GOT3 (cell line): ENCODE results near the gene ADAD2.

ENCODE experiments used
- DNase-seq: peaks from one replicate; lab custom pipeline; 2025; ENCODE audit warnings: mixed read lengths; lab: John Stamatoyannopoulos, UW

Gene ADAD2

DNA sequence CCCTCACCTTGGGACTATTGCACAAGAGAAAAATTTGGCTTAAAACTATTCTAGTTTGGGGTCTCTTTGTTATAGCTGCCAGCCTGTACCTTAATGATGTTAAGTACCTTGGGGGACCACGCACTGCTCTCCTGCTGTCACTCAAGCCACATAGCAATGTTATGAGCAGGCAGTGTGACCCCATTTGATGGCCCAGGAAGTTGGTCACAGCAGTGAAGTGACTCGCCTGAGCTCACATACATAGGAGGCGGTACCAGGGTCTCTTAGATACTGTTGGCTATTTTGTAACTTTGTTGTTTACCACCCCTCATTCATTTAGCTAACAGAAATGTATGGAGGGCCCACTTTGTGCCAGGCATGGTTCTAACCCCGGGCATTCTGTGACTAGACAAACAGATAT lies 32.5 kb downstream of the ADAD2 start:
- DNase-seq: no peak

DNA sequence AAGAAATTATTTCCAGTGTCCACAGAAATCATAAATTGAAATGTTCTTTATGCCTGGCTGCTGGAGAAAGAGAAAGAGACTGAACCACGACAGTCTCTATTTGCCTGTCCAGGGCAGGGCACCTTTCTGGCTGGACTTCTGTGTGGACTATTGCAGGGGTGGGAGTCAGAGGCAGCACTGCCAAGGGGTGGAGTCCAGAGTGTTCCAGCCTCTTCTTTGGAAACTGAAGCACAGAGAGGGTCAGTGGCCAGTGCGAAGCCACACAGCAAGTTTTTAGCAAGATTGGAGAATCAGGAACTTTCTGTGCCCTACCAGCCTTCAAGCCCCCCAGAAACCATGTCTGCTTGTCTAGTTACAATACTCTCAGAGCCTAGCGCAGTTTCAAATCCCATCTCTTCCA lies 33.6 kb downstream of the ADAD2 start:
- DNase-seq: no peak

DNA sequence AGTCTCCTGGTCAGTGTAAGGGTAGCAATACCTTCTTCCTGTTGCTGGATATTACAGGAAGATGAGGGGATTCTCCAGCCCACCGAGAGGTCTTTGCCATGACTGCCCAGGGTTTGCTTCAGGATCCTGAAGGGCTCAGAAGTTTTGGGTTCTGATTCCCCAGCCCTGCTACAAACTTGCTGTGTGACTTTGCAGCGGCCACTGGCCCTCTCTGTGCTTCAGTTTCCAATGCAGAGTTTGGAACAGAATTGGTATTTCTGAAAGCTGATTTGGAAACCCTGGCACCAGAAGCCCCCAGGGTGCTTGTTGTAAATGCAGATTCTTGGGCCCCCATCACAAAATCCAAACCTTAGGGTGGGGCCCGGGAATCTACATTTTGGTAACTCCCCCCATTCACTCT lies 34.2 kb downstream of the ADAD2 start:
- no peak for DNase-seq

DNA sequence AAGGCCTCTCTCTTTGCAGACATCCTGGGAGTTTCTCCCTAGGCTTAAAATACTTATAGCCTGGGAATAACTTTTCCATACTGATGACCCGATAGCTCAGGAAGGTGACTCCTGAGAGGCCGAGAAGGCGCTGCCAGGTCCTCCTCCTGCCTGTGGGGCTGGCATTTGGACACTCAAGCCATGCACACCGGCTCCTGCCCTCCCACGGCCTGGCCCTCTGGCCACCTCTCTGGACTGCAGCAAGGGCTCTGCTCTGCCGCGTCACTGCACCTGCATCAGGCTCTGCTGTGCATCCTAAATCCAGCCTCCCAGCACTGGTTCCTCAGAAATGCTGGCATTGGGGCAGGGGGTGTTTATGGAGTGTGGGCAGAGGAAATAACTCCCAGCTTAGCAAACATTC lies 34.6 kb downstream of the ADAD2 start:
- DNase-seq: no peak

DNA sequence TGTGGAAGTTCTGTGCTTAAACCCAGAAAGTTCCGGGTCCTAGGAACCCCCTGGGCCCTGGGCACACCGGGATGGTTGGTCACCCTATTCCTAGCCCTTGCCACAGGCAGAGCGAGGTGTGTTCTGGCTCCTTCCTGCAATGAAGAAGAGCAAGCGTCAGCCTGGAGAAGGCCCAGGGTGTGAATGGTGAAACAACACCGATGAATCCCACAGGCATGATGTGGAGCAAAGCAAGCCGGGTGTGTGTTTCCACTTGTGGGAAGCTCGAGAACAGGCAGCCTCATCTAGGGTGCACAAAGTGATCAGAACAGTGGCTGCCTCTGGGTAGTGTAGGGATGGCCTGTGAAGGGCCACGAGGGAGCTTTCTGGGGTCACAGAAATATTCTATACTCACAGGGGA lies 35.1 kb downstream of the ADAD2 start:
- no peak for DNase-seq

DNA sequence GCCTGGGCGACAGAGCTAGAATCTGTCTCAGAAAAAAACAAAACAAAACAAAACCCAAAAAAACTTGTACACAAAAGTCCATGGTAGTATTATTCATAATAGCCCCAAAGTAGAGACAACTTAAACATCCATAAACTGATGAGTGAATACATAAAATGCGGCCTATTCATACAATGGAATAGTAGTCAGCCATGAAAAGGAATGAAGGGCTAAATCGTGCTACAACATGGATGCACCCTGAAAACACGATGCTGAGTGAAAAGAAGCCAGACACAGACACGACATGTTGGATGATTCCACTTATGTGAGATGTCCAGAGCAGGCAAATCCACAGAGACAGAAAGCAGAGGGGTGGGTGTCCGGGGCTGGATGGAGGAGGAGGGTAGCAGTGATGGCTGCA lies 36.6 kb downstream of the ADAD2 start:
- no peak for DNase-seq

DNA sequence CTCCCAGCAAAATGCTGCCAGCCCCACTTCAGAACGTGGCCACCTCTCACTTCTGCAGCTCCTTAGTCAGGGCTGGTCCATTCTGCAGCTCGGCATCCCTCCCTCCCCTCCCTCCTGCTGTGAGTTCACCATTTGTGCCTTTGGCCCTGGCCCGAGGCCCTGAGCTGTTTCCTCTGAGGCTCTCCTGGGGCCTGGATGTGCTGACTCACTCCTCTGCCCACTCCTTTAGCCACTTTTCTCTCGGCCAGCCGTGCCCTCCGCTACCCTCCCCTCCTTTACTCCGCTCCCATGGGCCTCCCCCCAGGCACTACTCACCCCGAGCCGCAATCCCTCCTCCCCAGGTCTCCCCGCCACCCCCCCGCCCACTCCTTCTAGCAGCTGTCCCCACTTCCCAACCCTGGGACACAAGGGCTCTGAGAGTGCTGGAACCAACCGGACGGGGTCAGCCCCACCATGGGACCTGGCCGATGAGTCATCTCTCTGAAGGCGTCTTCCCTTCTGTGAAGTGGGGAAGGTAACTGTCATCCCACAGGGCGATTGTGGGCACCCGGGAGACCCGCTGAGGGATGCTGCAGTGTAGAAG lies 37.4 kb downstream of the ADAD2 start:
- peak; percentile 58 for DNase-seq

DNA sequence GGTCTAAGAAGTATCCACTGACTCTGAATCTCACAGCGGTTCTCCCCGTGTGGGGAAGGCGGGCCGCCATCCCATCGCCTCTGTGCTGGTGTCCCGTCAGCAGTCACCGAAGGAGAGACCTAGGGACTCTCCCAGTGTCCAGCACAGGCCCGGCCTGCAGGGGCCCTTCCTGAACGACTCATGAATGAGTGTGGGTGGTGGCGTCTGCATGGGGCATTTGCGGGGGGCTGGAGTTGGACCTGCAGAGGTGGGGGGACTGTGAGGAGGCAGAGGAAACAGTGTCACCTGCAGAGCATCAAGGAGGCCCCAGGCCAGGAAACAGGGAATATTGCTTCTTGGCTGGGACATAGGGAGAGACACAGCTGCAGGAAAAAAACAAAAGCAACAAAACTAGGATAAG lies 38.5 kb downstream of the ADAD2 start:
- no peak for DNase-seq

DNA sequence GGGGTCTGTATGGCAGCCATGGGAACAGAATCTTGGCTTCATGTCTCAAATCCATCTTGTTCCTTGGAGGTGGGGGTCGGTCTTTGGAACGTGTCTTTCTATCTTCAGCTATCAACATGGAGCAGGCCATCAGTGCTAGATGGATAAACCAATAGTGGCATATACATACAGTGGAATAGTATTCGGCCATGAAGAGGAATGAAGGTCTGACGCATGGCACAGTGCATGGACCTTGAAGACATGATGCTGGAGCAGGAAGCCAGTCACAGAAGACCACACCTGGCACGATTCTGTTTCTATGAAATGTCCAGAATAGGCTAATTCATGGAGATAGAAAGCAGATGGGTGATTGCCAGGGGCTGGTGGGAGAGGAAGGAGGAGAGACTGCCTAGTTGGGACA lies 41.1 kb downstream of the ADAD2 start:
- no peak for DNase-seq

DNA sequence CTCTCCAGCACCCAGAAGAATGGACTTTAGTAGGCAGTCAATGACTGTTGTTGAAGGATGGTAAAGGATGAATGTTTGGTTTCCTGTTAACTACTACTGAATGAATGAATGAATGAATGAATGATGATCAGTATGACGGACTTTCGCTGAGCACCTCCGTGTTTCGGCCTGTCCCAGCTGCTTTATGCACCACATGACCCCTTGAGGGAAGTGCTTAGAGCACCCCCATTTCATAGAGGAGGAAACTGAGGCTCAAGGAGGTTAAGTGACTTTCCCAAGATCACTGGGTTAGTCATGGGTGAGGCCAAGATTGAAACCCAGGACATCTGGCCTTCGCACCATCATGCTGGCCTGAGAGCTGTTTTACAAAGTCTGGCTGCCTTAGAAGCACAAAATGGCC lies 42.0 kb downstream of the ADAD2 start:
- no peak for DNase-seq

DNA sequence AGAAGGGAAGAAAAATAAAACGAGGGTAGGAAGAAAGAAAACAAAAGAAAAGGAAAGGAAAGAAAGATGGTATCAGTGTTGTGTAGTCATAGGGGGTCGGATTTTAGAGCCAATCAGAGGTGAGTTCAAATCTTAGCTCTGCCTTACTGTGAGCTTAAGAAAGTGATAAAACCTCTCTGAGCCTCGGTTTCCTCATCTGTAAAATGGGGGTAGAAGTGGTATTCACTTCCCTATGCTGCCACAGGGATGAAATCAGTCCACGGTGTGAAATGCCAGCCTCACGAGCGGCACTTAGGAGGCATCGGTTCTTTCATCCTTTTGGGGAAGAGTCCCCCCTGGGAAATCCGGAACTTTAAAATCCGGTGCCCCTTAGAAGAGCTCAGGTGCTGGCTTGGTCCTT lies 42.8 kb downstream of the ADAD2 start:
- DNase-seq: no peak

DNA sequence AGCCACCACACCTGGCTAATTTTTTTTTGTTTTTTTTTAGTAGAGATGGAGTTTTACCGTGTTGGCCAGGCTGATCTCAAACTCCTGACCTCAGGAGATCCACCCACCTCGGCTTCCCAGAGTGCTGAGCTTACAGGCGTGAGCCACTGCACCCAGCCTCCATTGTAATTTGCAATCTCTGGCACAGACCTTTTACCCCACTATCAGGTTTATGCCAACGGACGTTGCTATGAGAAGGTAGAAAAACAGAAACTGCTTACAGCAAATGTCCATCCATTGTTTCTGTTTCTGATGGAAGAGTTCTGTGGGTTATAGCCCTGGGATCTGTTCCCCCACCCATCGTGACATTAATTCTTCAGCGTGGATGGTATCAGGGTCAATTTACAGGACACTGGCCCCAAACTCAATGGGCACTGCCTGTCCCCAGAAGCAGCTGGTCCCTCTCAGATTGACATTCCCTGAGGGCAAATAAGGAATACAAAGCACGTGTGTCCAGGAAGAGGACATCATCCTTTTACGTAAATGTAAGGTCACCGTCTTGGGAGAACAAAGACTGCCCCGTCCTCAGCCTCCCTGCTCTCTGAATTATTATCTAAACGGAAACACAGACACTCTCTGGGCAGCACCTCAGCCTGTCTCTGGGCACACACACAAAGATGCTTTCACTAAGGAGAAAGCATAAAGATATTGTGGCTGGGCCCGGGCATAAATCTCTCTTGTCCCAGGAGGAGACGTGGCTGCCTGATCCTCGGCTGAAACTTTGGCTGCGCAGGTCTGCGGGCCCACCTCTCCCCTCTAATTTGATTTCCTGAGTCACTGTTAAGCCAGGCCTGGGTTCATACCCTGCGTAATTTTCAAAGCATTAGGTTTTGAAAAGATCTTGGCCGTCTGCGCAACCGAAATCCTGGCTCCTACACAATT lies 43.6 kb downstream of the ADAD2 start:
- DNase-seq: no peak

DNA sequence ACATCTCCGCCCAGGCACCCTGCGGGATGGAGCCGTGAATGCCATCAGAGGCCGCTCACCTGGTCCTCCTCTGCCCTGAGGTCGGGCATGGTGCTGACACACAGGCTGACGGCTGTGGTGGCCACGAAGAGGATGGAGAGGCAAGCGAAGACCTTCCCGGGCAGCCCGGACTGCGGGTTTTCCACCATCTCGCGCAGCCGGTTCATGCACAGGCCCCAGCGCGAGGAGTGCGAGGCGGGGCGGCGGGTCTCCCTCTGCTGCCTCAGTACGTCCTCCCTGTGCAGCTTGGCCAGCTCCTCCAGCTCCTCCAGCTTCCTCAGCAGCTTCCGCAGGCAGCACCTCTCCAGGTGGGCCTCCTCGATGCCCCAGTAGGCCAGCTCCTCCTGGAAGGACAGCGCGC lies 45.7 kb downstream of the ADAD2 start:
- no peak for DNase-seq

DNA sequence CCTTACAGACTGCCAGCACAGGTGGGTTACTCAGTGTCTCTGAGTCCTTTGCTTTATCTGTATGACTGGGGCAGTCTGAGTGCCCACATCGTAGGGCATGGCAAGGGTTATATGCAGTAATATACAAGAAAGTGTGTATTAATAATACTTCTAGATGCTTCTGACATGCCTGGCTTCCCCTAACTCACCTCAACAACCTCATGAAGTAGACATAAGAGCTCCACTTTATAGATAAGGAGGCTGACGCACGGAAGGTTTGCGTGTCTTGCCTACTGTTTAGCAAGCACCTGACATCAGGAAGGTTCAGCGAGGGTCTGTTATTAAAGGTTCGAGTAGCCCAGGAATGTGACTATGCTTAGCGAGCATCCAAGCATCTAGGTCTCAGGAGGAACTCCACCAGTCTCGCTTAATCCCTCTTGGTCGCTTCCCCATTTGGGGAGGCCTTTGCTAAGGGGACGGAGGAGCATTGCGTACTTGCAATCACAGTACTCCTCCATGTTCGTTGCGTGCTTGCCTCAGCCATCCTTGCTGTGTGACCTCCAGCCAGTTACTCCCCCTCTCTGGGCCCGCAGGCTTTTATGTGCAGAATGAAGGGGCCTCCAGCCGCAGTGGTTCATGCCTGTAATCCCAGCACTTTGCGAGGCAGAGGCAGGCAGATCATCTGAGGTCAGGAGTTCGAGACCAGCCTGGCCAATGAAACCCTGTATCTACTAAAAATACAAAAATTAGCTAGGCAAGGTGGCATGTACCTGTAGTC lies 47.2 kb downstream of the ADAD2 start:
- no peak for DNase-seq

DNA sequence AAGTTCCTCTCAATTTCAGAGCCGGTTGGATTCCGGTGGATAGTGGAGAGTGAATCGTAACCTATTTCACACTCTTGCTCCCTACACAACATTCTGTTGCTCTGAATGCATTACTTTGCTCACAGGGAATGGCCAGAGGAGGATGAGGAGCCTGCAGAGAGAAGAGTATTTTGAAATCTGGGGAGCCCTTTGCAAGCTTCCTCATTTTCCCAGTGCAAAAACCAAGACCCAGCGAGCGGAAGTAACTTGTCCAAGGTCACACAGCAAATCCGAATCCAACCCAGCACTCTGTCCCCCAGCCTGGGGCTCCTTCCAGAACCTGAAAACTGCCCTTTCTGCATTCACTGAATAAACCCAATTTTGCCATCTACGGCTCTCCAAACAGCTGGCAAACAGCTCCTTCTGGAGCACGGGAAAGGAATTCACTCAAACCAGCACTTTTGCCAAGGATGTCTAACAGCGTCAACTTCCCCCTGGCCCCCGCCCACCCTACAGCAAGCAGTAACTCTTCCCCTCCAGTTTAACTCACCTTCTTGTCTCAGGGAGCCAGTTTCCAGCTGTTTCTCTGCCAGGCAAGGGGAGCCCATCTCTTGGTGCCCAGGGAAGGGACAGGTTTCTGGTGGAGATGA lies 48.3 kb downstream of the ADAD2 start:
- no peak for DNase-seq

DNA sequence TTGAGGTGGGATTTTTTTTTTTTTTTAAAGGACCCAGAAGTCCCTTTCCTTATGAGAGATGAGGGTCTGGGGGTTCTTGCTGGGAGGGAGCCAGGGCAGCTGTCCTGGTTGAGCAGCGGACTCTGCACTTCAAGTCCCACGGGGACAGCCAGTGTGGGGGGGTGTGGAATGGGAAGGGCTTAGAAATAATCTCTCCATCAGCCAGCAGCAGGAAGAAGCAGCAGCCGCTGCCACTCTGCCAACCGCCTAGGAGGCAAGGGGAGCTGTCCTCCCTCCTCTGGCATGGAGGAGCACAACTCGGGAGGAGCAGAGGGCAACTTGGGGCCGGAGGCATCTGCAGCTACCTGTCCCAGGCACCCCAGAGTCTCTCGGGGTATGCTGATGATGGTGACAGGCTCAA lies 49.0 kb downstream of the ADAD2 start, which contains the start of gene KCNG4:
Gene KCNG4 (minus strand): TSS at position 104 of the 400 bp plus-strand sequence. CDS start 2,527 bp downstream, outside the sequence.
- no peak for DNase-seq

DNA sequence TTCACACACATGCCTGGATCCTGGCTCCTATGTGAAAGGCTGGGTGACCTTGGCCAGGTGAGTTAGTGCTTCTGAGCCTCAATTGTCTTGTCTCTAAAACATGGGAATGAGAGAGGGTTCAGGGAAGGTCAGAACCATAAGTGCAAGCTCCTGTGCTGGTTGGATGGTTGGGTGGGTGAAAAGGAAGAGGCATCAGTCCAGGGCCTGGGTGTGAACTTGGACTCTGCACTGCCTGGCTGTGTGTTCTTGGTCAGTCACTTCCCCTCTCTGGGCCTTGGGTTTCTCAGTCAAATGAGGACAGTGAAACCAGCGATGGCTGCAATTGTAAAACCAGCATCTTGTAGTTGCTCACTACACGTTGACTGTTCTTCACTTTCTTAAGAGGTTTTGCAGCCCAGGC lies 49.5 kb downstream of the ADAD2 start:
- DNase-seq: no peak

DNA sequence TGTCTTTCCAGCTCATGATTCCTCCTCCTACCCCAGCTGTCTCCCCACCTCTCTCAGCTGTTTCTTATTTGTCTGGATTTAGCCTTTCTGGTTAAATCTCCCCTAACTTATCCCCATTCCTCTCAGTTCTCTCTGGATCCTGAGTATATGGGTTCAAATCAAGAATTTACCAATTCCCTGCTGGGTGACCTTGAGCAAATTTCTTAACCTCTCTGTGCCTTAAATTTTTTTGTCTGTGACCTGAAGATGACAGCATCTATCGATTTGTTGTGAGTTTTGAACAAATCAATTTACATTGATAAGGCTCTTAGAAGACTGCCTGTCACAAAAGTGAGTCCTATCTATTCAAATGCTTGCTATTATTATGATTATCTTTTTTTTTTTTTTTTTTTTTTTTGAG lies 50.8 kb downstream of the ADAD2 start:
- DNase-seq: no peak

DNA sequence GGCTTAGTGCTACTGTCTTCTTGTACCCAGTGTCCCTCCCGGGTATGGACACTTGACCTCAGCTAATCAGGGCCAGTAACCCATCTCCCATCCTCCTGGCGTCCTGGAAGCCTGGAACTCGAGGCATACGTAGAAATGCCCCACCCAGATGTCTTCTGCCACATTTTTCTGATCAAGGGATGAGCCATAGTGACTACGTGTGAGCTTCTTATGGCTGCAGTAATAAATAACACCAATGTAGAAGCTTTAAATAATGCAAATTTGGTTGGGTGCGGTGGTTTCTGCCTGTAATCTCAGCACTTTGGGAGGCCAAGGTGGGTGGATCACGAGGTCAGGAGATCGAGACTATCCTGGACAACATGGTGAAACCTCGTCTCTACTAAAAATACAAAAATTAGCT lies 51.9 kb downstream of the ADAD2 start:
- no peak for DNase-seq

DNA sequence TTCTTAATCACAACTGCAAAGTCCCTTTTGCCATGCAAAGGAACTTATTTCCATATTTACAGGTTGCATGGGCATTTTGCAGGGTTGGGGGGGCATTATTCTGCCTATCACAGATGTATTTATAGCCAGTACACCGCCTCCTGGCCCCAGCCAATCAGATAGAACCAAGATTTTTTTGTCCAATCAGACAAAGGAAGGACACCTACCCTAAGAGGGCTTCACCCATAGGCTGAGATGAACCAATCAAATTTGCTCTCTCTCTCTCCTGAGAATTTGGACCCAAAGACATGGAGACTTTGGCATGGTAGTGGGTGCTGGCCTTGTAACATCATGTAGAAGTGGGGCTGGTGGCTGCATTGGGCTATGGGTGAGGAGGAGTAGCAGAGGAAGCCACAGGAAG lies 52.8 kb downstream of the ADAD2 start:
- no peak for DNase-seq

DNA sequence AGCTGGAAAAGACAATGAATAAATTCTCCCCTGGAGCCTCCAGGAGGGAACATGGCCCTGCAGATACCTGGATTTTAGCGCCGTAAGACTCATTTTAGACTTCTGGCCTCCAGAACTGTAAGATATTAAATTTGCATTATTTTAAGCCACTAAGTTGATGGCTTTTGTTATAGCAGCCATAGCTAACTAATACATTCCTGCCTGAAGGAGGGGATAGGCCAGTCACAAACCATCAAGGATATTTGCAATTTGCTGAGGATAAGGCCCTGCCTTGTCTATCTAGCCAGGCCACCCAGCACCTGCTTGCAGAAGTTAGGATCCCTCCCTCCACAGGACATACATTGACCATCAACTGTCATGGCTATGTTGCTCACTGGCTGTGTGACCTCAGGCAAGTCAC lies 53.8 kb downstream of the ADAD2 start:
- no peak for DNase-seq

DNA sequence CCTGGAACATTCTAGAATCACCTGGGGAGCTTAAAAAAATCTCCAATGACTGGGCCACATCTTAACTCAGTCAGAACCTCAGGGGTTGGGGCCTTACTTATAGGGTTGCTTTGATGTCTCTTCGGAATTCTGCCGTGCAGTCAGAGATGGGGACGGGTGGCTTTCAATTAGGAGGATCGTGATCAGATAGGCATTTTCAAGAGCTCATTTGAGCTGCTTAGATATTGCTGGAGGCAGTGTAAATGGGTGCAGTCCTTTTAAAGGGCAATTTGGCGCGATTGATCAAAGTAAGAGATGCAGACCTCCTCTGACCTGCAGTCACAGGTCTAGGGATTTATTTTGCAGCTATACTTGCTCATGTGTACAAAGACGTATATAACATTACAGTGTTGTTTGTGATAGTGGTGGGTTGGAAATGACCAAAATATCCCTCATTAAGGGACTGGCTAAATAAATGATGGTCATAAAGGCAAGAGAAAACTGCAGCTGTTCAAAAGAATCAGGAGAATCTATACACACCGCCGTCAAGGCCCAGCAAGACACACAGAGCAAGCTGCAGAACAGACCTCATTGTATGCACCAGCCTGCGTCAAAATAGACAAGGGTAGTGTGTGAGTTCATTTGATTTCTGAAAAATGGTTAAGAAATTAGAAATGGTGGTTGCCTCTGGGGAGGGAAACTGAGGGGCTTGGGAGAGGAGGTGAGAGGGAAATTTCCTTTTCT lies 55.2 kb downstream of the ADAD2 start:
- no peak for DNase-seq
